GM21367 (cell line): ENCODE results near the gene DZIP1L.

Source experiments
- ATAC-seq: cut with Tn5 transposase; IDR thresholded peaks from one replicate; pipeline ENCODE4 v1.9.1; 2021; ENCODE audit not compliant: unreplicated experiment

The DZIP1L gene

DNA sequence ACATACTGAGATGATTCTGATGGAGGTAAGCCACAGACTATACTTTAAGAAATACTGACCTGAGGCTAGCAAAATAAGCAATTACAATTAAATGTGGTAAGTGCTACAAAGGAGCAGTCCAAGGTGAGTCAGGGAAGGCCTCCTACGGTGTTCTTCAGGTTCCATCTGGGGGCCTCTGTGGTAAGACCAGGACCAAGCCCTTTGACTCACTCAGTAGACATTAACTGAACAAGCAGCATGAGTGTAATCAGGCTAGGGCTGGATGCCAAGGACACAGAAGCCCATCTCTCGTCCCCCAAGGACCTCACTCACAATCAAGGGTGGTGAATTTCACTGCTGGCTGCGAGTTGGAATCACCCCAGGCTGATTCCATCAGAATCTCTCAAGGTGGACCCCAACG lies 37.3 kb downstream of the DZIP1L start:
- no peak for ATAC-seq

DNA sequence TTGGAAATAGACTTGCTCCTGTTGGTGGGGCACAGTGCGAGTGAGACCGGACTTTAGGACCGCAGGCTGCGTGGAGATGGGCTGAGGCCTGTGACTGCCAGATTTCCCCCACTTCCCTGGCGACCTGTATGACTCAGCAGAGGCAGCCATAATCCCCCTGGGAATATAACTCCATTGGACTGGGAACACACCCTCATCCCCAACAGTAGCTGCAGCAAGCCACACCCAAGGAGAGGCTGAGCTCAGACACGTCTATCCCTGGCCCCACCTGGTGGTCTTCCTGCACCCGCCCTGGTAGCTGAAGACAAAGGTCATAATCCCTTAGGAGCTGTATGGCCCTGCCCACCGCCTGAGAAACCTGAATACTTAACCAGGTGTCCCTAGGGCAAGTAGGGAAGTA lies 42.6 kb downstream of the DZIP1L start:
- ATAC-seq: no peak

DNA sequence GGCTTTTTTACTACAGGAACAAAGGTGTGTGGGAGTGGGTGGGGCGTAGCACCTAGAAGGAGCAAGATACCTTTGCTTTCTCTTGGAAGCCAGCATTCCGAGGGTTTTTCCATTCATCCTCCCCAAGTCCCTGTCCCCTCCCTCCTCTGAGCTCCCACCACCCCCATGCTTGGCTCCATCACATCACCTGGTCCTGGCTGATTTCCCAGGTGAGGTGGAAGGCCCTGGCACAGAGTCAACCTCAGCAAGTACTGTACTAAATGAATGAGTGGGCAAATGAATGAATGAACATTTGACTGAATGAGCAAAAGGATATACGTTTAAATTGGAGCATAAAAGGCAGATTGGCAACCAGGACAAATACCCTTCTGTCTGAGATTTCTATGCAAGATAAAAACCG lies 45.4 kb downstream of the DZIP1L start:
- ATAC-seq: no peak

DNA sequence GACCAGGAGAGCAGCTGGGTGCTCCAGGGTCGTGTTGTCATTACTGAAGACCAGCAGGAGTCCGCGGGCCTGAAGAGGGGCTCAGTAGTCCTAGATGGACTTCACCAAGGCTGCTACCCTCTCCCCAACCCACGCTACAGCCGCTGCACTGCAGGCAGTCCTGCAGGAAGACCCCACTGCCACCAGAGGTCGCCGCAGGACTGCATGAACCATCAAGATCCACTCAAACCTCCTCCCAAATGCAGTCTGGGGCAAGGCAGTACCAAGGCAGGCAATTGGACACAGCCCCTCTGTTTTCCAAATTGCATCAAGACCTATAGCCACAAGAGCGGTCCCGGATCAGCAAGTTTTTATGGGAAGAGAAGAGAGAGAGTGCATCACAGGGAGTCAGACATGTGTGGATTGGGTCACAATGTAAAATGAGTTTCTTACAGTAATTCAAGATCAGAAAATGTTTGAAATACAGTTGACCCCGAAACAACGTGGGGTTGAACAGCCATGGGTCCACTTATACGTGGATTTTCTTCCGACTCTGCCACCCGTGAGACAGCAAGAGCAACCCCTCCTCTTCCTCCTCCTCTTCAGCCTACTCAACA lies 46.7 kb downstream of the DZIP1L start:
- peak; percentile 81 for ATAC-seq

DNA sequence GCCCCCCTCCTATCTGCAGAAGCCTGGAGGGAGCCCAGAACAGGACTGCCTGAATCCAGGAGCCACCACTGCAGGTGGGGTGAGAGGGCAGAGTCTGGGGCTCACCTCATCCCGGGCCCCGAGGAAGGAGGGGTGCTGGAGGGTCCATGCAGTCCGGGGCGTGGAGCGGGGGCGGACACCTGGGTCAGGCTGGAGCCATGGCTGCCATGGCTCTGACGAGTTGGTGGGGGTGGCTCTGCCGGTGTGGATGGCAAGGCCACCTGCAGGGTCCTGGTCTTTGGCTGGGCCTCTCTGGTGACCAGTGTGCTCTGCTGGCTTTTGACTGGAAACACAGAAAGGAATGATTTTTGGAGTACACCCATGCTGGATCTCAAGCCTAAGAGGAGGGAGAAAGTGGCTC lies 47.4 kb downstream of the DZIP1L start:
- no peak for ATAC-seq

DNA sequence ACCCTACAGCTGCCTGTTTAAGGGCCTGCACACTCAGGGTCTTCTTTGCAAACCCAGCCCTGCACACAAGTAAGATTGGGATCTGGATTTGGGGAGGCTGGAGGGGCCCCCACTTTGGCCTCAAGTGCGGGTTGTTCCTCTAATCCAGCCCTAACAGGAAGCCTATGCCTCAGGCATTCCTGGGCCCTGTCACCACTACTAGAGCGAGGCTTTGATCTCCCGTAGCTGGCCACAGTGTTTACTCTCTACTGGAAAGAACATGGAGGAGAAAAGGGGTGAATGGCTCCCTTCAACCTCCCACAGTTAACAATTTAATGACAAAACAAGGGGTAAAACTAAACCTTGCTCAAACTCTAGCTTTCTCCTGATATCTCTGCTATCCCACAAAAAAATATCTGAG lies 48.4 kb downstream of the DZIP1L start:
- ATAC-seq: no peak

DNA sequence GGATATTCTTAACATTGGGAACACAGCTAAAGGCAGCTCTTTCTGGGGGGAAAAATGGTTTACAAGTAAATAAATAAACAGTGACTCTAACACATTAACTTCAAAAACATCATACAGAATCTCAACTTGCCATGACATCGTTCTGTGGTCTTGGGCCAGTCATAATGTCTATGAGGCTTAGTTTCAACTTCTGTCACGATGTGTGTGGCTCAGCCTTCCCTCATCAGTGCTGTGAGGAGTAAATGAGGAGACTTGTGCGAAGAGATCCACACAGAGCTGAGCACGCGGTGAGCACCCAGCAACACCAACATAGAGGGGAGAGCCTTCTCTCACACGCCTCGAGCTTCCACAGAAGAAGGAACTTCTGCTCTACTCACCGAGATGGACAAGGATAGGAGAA lies 49.0 kb downstream of the DZIP1L start:
- ATAC-seq: peak; percentile 60

DNA sequence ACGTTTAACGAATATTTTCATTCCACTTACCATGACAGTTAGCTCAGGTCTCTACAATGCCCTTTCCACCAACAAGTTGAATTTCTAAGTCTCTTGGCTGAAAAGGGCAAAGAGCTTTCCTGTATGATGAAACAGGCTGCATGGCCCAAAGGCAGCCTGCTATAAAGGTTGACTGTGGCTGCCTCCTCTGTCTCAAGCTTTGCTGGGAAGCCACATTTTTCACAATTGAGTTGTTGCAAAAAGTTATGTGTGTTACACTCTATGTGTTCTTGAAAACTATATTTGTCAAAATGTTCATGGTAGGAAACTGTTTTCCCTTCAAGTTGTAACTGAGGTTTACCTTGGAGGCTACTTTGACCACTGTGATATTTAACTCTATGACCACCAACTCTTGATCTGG lies 49.5 kb downstream of the DZIP1L start:
- ATAC-seq: no peak

DNA sequence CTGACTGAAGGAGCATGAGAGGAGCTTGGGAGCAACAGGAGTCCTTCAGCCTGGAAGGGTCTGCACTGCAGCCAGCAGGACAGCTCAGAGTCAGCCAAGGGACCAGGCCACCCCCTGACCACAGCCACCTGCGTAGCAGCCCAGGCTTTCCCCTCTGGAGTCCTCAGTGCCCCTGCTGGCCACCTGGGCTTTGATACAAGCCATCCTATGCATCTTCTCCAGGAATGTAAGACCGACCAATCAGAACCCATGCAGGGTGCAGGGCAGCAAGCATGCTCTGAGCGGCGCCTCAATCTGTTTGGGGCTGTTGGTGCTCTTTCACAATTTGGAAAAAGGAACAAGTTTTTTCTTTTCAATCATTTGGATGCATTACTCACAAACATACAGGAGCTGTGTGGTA lies 52.0 kb downstream of the DZIP1L start:
- no peak for ATAC-seq

DNA sequence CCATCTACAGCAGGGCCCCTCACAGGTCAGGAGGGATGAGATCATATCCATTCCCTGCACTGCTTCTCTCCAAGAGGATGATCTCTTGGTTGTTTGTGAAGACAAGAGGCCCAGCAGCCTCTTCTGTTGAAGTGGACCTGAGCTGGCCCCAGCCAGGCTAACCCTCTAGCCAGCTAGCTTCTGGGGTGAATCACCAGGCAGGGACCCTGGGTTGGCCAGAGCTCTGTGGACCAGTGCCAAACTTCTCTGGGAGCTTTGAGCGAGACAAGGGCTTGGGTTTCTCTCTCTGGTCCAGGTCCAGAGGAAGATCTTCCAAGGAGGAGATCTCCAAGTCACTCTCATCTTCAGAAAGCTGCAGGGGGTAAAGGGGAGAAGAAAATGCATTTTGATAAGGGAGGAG lies 52.8 kb downstream of the DZIP1L start:
- ATAC-seq: no peak

DNA sequence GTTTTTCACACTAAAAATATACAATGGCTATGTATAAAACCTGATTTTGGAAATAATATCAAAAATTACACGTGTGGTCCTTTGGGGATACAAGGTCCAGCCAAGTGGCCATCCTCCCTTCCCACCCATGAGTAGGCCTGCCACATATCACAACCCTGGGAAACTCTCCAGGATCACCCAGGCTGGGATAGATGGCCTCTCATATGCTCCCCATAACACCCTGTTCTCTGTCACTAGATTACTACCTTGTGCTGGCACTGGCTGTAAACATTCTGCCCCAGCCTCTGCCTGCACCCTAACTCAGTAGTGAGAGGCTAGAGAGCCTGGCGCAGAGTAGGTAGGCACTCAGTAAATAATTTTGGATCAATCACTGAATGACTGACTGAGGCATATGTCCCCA lies 53.4 kb downstream of the DZIP1L start:
- no peak for ATAC-seq

DNA sequence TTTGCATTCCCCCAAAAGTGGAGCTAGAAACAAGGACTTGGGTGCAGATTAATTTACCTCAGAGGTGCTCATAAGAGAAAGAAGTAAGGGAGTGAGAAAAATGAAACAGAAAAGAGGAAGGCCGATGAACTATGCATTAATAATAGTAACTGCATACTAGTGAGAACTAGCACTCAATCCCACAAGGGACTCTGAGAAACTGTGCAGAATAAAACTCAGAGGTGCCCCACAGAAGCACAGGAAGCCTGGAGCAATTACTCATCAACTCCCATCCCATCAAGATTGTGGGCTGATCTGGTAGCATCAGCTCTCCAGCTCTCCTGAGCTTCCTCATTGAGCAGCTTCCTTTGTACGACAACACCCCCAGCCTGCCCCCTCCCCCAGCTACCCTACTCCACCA lies 54.6 kb downstream of the DZIP1L start:
- peak; percentile 63 for ATAC-seq

DNA sequence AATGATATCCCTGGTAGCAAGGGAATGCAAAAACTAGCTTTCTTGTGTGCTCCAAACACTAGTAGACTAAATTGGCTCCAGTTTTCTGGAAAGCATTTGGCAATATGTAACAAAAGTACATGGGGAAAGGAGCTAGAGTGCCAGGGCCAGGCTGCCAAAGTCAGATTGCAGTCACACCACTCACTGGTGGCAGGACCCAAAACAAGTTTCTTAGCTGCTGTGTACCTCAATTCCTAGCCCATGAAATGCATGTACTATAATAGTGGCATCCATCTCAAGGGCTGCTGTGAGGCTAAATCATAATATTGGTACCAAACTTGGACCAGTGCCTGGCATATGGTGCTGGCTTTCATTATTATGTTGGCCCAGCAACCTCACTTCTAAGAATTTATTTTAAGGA lies 56.1 kb downstream of the DZIP1L start:
- no peak for ATAC-seq

DNA sequence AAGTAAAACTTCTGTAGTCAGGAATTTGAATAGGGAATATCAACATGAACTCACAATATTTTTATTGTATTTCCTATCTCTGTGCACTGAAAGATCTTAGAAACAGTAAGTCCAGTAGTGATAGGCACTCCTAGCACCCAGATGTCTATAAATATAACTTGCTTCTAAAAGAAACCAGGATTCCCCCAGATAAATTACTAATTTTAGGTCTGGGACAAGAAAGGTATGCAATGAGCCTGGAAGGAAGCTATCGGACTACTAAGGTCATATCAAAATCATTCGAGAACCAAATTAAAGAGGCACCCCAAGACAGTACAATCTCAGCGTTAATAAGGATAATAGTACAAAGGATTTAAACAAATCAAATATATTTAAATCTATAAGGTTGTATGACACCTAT lies 58.0 kb downstream of the DZIP1L start:
- no peak for ATAC-seq

DNA sequence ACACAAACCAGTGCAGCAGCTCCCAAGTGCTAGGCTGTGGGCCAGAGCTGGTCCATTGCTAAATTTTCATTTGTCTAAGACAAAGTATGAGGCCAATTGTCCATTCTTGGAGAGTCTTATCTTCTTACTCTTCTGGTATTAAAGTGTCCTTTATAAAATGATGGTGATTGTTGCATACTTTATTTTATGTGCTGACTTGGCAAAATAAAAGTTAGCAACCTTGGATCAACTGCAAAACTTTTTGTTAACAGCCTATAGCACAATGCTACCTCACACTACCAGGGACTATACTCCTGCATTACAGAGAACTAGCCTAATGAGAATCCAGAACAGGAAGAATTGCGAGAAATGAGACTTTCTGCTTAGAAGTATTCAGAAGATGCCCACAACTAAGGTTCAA lies 61.4 kb downstream of the DZIP1L start:
- ATAC-seq: no peak

DNA sequence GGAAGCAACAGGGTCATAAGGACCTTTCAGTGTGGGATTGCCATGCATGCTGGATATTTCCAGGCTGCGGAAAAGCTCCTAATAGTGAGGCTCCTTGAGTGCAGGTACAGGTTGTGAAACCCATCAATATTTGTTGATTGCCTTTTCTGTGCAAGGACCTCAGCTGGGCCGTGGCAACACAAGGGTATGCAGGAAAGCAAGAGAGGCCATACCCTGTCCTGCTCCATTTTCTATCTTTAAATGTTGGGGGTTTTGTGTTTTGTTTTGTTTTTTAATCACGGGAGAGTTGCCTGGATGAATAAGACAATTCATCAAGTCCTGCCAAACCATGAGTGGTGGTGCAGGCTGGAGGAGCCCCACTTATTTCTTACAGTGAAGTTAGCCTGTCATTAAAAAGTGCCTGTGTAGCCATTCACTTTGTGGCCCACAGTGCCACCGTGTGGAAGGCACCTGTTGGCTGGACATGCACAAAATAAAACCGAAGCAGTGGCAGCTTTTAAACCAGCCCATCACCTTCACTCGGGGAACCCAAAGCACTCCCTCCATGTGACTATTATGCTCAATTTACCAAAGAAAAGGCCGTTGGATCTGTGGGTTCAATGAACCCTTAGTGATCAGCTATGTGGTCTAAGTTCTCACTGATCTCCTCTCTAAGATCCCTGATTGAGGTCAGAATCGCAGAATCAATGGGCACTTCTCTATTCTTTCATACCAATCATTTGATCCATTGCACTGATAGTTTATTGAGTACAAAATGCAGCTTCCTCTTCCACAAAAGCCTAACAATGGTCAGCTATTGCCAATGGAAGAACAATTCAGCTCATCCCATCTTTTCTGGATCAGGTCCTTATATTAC lies 63.2 kb downstream of the DZIP1L start:
- peak; percentile 60 for ATAC-seq

DNA sequence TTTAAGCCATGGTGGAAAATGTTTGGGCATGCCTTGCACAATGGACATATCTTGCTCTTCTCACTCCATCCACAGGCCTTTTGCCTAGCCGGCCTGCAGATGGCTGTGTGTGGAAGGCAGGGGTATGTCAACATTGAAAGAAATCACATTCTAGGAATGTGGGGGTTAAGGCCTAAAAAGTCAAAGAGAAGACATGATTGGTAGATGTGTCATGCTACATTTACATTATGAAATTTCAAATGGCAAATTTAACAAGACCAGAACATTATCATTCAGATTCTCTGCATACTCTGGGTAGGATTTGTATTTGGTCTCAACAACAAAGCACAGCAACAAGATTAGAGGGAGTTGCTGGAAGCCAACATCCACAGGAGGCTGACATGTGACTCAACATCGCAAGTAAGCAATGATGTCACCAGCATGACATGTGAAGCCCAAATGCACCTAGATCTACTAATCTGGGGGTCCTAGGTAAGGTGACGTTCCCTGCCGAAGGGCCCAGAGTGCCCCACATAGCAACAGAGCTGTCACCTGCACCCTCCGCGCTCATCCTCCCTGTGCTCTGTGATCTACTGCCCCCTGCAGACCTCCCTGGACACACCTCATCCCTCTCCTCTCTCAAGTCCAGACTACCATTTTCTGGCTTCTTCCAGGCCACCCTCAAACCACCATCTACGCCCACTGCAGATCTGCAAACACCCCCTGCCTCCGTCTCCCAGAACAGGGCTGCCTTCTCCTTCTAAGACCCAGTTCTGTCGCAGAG lies 66.1 kb downstream of the DZIP1L start:
- ATAC-seq: no peak

DNA sequence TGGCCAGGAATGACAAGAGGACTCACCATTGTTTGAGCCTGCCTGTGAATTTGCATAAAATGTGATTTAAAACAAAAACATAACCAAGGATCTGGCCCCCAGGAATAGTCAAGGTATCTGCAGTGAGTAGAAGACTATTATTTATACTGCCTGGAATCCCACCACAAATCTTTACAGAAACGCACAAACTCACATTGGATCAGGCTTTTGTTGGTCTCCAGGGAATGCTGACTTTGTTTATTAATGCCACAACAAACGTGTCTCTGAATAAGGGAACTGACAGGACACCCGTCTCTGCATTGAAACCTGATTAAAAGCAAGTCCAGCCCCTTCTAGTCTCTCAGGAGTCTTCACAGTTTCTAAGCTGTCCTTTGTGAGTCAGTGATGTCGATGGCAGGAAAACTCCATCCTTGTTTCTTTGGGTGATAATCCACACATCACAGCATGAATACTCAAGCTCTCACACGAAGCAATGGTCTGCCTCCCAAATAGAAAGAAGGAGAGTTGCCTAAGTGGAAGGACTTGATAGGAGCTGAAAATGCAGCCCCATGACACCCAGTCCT lies 67.7 kb downstream of the DZIP1L start:
- no peak for ATAC-seq

DNA sequence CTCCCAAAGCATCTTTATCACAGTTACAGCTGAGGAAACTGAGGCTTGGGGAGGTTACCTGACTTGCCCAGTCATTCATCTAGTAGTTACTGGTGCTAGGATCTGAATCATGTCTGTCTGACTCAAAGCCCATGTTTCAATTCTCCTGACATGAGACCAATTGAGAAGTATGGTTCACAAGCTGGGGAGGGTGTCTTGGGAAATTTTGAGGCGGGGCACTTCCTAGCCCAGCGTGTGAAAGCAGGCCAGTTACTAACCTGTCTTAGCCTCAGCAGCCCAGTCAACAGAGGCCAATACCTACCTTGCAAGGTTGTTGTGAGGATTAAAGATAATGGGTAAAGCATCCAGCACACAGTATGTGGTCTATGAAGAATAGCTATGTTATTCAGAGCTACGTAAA lies 68.5 kb downstream of the DZIP1L start:
- ATAC-seq: no peak

DNA sequence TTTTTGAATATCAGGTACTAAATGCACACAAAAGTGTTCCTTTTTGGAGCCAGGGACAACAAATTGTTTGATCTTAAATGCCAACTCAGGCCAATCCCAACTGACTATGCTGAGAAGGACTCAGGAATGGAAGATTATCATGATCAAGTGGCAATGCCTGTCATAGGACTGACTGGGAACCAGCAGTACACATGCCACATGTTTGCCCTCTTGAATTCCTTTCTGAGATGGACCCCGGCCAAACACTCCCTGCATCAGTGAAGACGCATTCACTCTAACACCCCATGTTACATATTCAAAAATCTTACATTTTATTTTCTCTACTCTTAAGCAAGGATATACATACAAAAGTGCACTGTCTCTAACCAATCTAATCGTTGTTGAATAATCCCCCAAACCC lies 69.3 kb downstream of the DZIP1L start:
- no peak for ATAC-seq

DNA sequence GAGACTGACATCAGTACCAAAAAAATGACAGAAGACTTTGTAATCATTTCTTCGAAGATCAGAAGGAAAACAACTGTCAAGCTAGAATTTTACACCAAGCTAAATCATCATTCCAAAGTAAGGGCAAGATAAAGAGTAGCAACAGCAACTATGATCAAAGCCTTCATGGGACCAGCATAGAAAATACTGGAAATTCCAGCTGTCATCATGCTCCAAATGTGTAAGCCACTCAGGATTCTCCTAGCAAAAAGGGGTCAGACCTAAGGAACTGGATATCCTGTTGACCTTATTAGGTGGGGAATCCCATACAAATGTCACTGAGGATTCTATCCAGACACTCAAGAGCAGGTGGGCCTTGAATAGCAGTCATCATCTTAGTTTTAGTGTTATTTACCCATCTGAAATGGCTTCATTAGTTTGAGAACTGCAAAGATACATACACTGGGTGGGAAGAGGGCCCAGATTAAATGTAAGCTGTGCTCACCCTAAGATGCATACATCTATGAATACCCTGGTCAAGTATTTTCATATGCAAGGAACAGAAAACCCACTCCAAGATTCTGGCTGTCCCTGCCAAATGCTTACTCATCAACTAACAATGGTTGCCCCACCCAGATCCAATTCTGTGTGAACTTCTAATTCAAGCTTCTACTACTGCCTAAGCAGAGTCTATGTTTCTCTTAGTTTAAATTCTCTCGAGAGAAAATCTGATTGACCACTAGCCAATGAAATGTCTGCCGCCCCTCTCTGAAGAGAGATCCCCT lies 72.0 kb downstream of the DZIP1L start:
- ATAC-seq: no peak
